WTC11 (cell line): ENCODE results near the gene CEP19. TPM values are rescaled to one million over a fixed set of nuclear protein-coding genes. Genes with fewer than 3 reads are reported as not detected.

Source experiments
- ESRRA ChIP-seq: sonication (generic); formaldehyde crosslinking; IDR thresholded peaks from 2 replicates; pipeline ENCODE4 v1.8.1; 2022; ENCODE audit warnings: mild to moderate bottlenecking, missing genetic modification reagents, borderline replicate concordance
- GABPB1 ChIP-seq: sonication (generic); formaldehyde crosslinking; IDR thresholded peaks from 2 replicates; pipeline ENCODE4 v1.8.1; 2023; ENCODE audit warnings: mild to moderate bottlenecking, missing genetic modification reagents
- GRHL2 ChIP-seq: fragments of 250-450 bp; sonication (Bioruptor Pico); IDR thresholded peaks from 2 replicates; pipeline ENCODE4 v1.8.0; 2022; ENCODE audit warnings: mild to moderate bottlenecking, moderate library complexity; ENCODE audit not compliant: insufficient replicate concordance, severe bottlenecking
- JAZF1 ChIP-seq: fragments of 250-450 bp; sonication (Bioruptor Pico); IDR thresholded peaks from 2 replicates; pipeline ENCODE4 v1.9.0; 2021; ENCODE audit warnings: moderate library complexity, mild to moderate bottlenecking, inconsistent platforms
- KAT7 ChIP-seq: sonication (generic); formaldehyde crosslinking; IDR thresholded peaks from 2 replicates; pipeline ENCODE4 v1.8.1; 2023; ENCODE audit warnings: missing genetic modification reagents, mild to moderate bottlenecking, borderline replicate concordance
- NFATC4 ChIP-seq: fragments of 250-450 bp; sonication (Bioruptor Pico); IDR thresholded peaks from 2 replicates; pipeline ENCODE4 v1.9.0; 2021; ENCODE audit warnings: mild to moderate bottlenecking
- NFE2L1 ChIP-seq: sonication (generic); formaldehyde crosslinking; IDR thresholded peaks from 2 replicates; pipeline ENCODE4 v1.8.1; 2023; ENCODE audit warnings: missing genetic modification reagents
- TEAD4 ChIP-seq: sonication (generic); formaldehyde crosslinking; IDR thresholded peaks from 2 replicates; pipeline ENCODE4 v1.8.0; 2022; ENCODE audit warnings: mild to moderate bottlenecking, missing genetic modification reagents
- ZNF263 ChIP-seq: sonication (generic); formaldehyde crosslinking; IDR thresholded peaks from 2 replicates; pipeline ENCODE4 v1.8.1; 2022; ENCODE audit warnings: low read depth, mild to moderate bottlenecking, moderate library complexity, missing genetic modification reagents
- total RNA-seq: library from RNA; stranded (reverse); gene quantifications from 3 replicates; pipeline ENCODE4 v1.2.3, GENCODE V29; 2021
- TF ChIP-seq, protein P1 (sequence below): sonication (generic); formaldehyde crosslinking; IDR thresholded peaks from 2 replicates; pipeline ENCODE4 v1.8.1; 2023; ENCODE audit warnings: mild to moderate bottlenecking, missing genetic modification reagents, borderline replicate concordance
- TF ChIP-seq, protein P2 (sequence below): fragments of 250-450 bp; sonication (Bioruptor Pico); IDR thresholded peaks from 2 replicates; pipeline ENCODE4 v1.8.0; 2021; ENCODE audit warnings: mild to moderate bottlenecking
- TF ChIP-seq, protein P3 (sequence below): sonication (generic); formaldehyde crosslinking; IDR thresholded peaks from 2 replicates; pipeline ENCODE4 v1.8.1; 2023; ENCODE audit warnings: mild to moderate bottlenecking, missing genetic modification reagents
- TF ChIP-seq, protein P4 (sequence below): fragments of 250-450 bp; sonication (Bioruptor Pico); conservative IDR thresholded peaks from 2 replicates; pipeline ENCODE4 v1.9.0; 2021; ENCODE audit warnings: mild to moderate bottlenecking
- TF ChIP-seq, protein P5 (sequence below): sonication (generic); formaldehyde crosslinking; IDR thresholded peaks from 2 replicates; pipeline ENCODE4 v1.8.0; 2022; ENCODE audit warnings: mild to moderate bottlenecking, missing genetic modification reagents
- TF ChIP-seq, protein P6 (sequence below): sonication (generic); formaldehyde crosslinking; IDR thresholded peaks from 2 replicates; pipeline ENCODE4 v1.8.1; 2022; ENCODE audit warnings: low read depth, missing genetic modification reagents, borderline replicate concordance
- TF ChIP-seq, protein P7 (sequence below): fragments of 250-450 bp; sonication (Bioruptor Pico); IDR thresholded peaks from 2 replicates; pipeline ENCODE4 v1.9.0; 2021; ENCODE audit warnings: mild to moderate bottlenecking, borderline replicate concordance

Gene CEP19
- total RNA-seq, 1 experiment from 2014 or later = 1.5 TPM

DNA sequence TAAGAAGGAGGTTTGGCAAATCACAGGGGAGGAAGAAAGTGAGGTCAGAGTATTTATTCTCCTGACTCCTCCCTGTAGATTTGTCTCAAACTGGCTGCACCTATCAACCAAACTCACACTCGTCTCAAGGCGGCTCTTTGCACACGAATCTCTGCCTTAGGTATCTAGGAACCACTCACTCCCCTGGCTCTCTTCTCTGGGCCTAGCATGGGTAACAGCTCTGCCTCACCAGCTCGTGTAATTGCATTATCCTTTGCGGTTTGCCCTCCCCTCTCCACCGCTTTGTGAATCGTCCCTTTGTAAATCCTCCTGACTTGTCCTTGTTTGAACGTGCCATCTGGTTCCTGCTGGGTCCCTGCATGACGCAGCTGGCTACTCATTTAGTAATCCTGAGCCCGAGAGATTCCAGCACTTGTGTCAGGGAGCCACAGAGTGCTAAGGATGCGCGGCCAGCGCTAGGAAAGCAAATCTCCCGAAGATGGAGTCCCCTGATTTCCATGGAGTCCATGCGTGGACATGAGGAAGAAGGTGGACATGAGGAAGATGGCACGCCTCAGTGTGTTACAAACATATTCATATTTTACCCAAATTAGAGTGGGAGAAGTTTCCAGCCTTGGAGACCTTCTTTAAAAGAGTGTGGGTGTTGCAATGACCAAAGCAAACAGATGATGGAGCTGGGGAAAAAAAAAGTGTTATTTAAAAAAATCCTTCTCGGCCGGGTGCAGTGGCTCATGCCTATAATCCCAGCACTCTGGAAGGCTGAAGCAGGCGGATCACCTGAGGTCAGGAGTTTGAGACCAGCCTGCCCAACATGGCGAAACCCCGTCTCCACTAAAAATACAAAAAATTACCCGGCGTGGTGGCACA, 45.8 kb downstream of the CEP19 start (continued):
- TF ChIP-seq, protein P1, sequence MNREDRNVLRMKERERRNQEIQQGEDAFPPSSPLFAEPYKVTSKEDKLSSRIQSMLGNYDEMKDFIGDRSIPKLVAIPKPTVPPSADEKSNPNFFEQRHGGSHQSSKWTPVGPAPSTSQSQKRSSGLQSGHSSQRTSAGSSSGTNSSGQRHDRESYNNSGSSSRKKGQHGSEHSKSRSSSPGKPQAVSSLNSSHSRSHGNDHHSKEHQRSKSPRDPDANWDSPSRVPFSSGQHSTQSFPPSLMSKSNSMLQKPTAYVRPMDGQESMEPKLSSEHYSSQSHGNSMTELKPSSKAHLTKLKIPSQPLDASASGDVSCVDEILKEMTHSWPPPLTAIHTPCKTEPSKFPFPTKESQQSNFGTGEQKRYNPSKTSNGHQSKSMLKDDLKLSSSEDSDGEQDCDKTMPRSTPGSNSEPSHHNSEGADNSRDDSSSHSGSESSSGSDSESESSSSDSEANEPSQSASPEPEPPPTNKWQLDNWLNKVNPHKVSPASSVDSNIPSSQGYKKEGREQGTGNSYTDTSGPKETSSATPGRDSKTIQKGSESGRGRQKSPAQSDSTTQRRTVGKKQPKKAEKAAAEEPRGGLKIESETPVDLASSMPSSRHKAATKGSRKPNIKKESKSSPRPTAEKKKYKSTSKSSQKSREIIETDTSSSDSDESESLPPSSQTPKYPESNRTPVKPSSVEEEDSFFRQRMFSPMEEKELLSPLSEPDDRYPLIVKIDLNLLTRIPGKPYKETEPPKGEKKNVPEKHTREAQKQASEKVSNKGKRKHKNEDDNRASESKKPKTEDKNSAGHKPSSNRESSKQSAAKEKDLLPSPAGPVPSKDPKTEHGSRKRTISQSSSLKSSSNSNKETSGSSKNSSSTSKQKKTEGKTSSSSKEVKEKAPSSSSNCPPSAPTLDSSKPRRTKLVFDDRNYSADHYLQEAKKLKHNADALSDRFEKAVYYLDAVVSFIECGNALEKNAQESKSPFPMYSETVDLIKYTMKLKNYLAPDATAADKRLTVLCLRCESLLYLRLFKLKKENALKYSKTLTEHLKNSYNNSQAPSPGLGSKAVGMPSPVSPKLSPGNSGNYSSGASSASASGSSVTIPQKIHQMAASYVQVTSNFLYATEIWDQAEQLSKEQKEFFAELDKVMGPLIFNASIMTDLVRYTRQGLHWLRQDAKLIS (CRISPR knock-in tag) = no peak
- TF ChIP-seq, protein P2, sequence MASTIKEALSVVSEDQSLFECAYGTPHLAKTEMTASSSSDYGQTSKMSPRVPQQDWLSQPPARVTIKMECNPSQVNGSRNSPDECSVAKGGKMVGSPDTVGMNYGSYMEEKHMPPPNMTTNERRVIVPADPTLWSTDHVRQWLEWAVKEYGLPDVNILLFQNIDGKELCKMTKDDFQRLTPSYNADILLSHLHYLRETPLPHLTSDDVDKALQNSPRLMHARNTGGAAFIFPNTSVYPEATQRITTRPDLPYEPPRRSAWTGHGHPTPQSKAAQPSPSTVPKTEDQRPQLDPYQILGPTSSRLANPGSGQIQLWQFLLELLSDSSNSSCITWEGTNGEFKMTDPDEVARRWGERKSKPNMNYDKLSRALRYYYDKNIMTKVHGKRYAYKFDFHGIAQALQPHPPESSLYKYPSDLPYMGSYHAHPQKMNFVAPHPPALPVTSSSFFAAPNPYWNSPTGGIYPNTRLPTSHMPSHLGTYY = no peak
- TF ChIP-seq, protein P3, sequence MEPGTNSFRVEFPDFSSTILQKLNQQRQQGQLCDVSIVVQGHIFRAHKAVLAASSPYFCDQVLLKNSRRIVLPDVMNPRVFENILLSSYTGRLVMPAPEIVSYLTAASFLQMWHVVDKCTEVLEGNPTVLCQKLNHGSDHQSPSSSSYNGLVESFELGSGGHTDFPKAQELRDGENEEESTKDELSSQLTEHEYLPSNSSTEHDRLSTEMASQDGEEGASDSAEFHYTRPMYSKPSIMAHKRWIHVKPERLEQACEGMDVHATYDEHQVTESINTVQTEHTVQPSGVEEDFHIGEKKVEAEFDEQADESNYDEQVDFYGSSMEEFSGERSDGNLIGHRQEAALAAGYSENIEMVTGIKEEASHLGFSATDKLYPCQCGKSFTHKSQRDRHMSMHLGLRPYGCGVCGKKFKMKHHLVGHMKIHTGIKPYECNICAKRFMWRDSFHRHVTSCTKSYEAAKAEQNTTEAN = peak; percentile 95
- TF ChIP-seq ESRRA (CRISPR knock-in tag) = no peak
- 0 out of 2 replicates have a peak, but pooled peaks have one; percentile 34 for TF ChIP-seq GABPB1 (CRISPR knock-in tag)
- TF ChIP-seq, protein P4, sequence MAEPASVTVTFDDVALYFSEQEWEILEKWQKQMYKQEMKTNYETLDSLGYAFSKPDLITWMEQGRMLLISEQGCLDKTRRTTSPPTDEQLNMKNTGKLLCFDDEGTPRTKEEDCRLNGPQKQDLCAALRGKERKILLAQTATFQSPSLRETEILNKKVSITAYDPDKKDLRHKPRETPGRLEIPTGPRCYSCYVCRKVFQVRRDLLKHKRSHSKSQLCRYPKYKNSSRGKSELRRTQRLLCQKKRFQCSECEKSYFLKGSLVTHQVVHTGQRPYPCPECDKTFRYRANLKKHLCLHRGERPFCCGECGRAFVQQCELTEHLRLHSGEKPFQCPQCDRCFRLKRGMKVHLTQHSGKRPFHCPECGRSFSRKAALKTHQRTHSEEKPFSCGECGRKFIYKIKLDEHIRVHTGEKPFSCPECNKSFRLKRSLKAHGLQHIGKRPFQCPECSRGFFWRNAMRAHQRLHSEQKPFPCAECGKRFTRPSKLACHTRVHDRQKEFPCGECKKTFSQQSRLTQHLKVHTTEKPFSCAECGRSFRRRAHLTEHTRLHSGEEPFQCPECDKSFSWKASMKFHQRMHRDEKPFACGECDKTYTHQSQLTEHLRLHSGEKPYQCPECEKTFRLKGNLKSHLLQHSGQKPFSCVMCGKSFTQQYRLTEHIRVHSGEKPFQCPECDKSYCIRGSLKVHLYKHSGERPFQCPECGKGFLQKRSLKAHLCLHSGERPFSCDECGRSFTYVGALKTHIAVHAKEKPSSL (CRISPR knock-in tag) = no peak
- TF ChIP-seq, protein P5, sequence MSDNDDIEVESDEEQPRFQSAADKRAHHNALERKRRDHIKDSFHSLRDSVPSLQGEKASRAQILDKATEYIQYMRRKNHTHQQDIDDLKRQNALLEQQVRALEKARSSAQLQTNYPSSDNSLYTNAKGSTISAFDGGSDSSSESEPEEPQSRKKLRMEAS (CRISPR knock-in tag) = peak; percentile 73
- no peak for TF ChIP-seq GRHL2 (CRISPR knock-in tag)
- no peak for TF ChIP-seq ZNF263 (CRISPR knock-in tag)
- TF ChIP-seq NFE2L1 = no peak
- TF ChIP-seq TEAD4 (CRISPR knock-in tag) = no peak
- TF ChIP-seq, protein P6, sequence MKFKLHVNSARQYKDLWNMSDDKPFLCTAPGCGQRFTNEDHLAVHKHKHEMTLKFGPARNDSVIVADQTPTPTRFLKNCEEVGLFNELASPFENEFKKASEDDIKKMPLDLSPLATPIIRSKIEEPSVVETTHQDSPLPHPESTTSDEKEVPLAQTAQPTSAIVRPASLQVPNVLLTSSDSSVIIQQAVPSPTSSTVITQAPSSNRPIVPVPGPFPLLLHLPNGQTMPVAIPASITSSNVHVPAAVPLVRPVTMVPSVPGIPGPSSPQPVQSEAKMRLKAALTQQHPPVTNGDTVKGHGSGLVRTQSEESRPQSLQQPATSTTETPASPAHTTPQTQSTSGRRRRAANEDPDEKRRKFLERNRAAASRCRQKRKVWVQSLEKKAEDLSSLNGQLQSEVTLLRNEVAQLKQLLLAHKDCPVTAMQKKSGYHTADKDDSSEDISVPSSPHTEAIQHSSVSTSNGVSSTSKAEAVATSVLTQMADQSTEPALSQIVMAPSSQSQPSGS (CRISPR knock-in tag) = no peak
- no peak for TF ChIP-seq NFATC4
- TF ChIP-seq JAZF1 = no peak
- TF ChIP-seq, protein P7, sequence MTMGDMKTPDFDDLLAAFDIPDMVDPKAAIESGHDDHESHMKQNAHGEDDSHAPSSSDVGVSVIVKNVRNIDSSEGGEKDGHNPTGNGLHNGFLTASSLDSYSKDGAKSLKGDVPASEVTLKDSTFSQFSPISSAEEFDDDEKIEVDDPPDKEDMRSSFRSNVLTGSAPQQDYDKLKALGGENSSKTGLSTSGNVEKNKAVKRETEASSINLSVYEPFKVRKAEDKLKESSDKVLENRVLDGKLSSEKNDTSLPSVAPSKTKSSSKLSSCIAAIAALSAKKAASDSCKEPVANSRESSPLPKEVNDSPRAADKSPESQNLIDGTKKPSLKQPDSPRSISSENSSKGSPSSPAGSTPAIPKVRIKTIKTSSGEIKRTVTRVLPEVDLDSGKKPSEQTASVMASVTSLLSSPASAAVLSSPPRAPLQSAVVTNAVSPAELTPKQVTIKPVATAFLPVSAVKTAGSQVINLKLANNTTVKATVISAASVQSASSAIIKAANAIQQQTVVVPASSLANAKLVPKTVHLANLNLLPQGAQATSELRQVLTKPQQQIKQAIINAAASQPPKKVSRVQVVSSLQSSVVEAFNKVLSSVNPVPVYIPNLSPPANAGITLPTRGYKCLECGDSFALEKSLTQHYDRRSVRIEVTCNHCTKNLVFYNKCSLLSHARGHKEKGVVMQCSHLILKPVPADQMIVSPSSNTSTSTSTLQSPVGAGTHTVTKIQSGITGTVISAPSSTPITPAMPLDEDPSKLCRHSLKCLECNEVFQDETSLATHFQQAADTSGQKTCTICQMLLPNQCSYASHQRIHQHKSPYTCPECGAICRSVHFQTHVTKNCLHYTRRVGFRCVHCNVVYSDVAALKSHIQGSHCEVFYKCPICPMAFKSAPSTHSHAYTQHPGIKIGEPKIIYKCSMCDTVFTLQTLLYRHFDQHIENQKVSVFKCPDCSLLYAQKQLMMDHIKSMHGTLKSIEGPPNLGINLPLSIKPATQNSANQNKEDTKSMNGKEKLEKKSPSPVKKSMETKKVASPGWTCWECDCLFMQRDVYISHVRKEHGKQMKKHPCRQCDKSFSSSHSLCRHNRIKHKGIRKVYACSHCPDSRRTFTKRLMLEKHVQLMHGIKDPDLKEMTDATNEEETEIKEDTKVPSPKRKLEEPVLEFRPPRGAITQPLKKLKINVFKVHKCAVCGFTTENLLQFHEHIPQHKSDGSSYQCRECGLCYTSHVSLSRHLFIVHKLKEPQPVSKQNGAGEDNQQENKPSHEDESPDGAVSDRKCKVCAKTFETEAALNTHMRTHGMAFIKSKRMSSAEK (CRISPR knock-in tag) = 0 out of 2 replicates have a peak, but pooled peaks have one; percentile 15
- TF ChIP-seq KAT7 (CRISPR knock-in tag) = no peak
